NCI-H524 treated with DMSO at 0.1 percent for 48 hours (cell line): ENCODE data around the gene PRX.
A peak's percentile ranks its signal among the peaks of the same experiment; 100 is the strongest.
"Not testable (repeated sequence)": the region's sequence is repeated elsewhere in the genome, so short reads cannot be mapped to it uniquely, and the experiment has no call there.

Experiments
- DNase-seq: peaks from one replicate; lab custom pipeline; 2025; lab: John Stamatoyannopoulos, UW

Gene PRX

GRCh38 chr19:40392123-40392522 lies 21.1 kb downstream of the PRX start:
- DNase-seq = no peak

- DNase-seq = no peak
These were observed 23.0 kb downstream of the PRX start, which contains the start of gene HIPK4 for GRCh38 chr19:40390084-40390742. Gene HIPK4, minus strand, starts transcription at chr19:40390181. Its CDS starts 279 bp downstream, at chr19:40389902.

- no peak for DNase-seq
These were observed 23.6 kb downstream of the PRX start for GRCh38 chr19:40389404-40390083.

GRCh38 chr19:40388481-40388880 lies 24.7 kb downstream of the PRX start:
- no peak for DNase-seq

GRCh38 chr19:40387155-40387554 lies 26.0 kb downstream of the PRX start:
- no peak for DNase-seq

- no peak for DNase-seq
These were observed 29.4 kb downstream of the PRX start for GRCh38 chr19:40383668-40384248.

- no peak for DNase-seq
These were observed 31.9 kb downstream of the PRX start for GRCh38 chr19:40381321-40381720.

- no peak for DNase-seq
These were observed 32.8 kb downstream of the PRX start for GRCh38 chr19:40380199-40381037.

GRCh38 chr19:40379446-40380198 lies 33.6 kb downstream of the PRX start:
- DNase-seq = no peak

GRCh38 chr19:40378509-40378908 lies 34.7 kb downstream of the PRX start:
- no peak for DNase-seq

GRCh38 chr19:40377876-40378385 lies 35.2 kb downstream of the PRX start:
- DNase-seq = no peak

GRCh38 chr19:40376286-40376862 lies 36.8 kb downstream of the PRX start:
- no peak for DNase-seq

GRCh38 chr19:40374084-40374483 lies 39.1 kb downstream of the PRX start:
- no peak for DNase-seq

- no peak for DNase-seq
These were observed 41.4 kb downstream of the PRX start for GRCh38 chr19:40371802-40372122.

GRCh38 chr19:40370997-40371801 lies 42.0 kb downstream of the PRX start:
- no peak for DNase-seq

GRCh38 chr19:40370253-40370652 lies 42.9 kb downstream of the PRX start:
- not testable (repeated sequence) for DNase-seq

GRCh38 chr19:40369797-40370196 lies 43.4 kb downstream of the PRX start:
- no peak for DNase-seq

GRCh38 chr19:40367577-40368434 lies 45.4 kb downstream of the PRX start:
- peak; percentile 98 for DNase-seq
